ENCODE data around the gene MGAT5B.

MGAT5B gene

GRCh38 chr17:76925441-76925891, 57.3 kb downstream of the MGAT5B start:
- TF ChIP-seq CTCF (IDR thresholded peaks at IDR 0.05; ENCODE audit: low read depth, low read length) = no peak
- no peak overlapping the region for H3K4me3 ChIP-seq (ENCODE audit: low read depth, low read length)

DNA sequence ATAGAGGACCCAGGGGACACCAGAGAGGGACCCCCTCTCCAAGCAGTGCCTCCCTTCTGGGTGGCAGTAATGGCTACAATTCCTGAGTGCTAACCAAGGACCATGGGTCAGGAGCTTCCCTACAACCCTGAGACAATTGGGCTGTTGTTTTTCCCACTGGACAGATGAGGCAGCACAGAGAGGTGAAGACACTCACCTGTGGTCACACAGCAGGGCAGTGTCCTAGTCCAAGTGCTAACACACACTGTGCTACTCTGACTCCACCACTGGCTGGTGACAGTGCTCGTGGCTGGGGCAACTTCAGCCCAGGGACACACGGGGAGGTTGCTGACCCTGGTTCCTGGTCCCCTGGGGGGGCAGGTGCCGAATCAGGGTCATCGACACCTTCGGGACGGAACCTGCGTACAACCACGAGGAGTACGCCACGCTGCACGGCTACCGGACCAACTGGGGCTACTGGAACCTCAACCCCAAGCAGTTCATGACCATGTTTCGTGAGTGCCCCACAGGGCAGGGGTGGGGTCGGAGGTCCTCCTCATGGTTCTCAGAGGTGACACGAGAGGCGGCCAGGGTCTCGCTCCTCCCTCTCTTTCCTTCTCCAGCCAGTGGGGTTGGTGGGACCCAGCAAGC, 58.1 kb downstream of the MGAT5B start:
- no peak for TF ChIP-seq CTCF (IDR thresholded peaks at IDR 0.05; ENCODE audit: low read depth, low read length)
- H3K4me3 ChIP-seq (ENCODE audit: low read depth, low read length) = no peak overlapping the region

GRCh38 chr17:76927577-76927976, 59.4 kb downstream of the MGAT5B start:
- no peak for TF ChIP-seq CTCF (IDR thresholded peaks at IDR 0.05; ENCODE audit: low read depth, low read length)
- no peak overlapping the region for H3K4me3 ChIP-seq (ENCODE audit: low read depth, low read length)

DNA sequence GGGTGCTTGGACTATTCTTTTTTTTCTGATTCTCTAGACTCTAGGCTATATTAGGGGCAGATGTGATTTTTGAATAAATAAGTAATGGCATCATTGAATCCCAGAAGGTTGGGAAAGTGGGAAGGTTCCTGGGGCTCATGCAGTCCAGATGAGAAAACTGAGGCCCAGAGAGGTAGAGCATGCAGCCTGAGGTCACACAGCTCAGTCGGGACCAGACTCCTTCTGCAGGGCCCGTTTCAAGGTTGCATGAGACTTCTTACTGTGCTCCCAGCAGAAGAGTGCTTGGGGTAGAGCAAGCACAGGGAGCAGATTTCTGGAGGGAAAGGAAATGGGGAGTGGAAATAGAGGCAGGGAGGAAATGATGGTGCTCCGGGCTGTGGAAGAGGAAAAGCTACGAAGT, 59.8 kb downstream of the MGAT5B start:
- H3K4me3 ChIP-seq (ENCODE audit: low read depth, low read length) = no peak overlapping the region
- no peak for TF ChIP-seq CTCF (IDR thresholded peaks at IDR 0.05; ENCODE audit: low read depth, low read length)

- H3K4me3 ChIP-seq (ENCODE audit: low read depth, low read length) = no peak overlapping the region
- no peak for TF ChIP-seq CTCF (IDR thresholded peaks at IDR 0.05; ENCODE audit: low read depth, low read length)
These were observed 60.9 kb downstream of the MGAT5B start for GRCh38 chr17:76929148-76929547.

GRCh38 chr17:76929601-76930000, 61.4 kb downstream of the MGAT5B start:
- no peak overlapping the region for H3K4me3 ChIP-seq (ENCODE audit: low read depth, low read length)
- no peak for TF ChIP-seq CTCF (IDR thresholded peaks at IDR 0.05; ENCODE audit: low read depth, low read length)

- no peak for TF ChIP-seq CTCF (IDR thresholded peaks at IDR 0.05; ENCODE audit: low read depth, low read length)
- H3K4me3 ChIP-seq (ENCODE audit: low read depth, low read length) = no peak overlapping the region
These were observed 61.9 kb downstream of the MGAT5B start for GRCh38 chr17:76930107-76930506.
